DOHH2 (cell line): ENCODE data around the gene COL18A1.

ENCODE experiments used
- EZH2phosphoT487 ChIP-seq: fragments of 200-600 bp; sonication (generic); IDR thresholded peaks from 2 replicates; pipeline ENCODE4 v1.6.1; 2017; ENCODE audit warnings: borderline replicate concordance, mild to moderate bottlenecking, antibody characterized with exemption, low read length, moderate library complexity, mixed read lengths
- TF ChIP-seq, protein P1 (sequence below): fragments of 200-600 bp; sonication (generic); IDR thresholded peaks from one replicate; pipeline ENCODE4 v1.5.1; 2014; ENCODE audit warnings: antibody characterized with exemption, mild to moderate bottlenecking, low read depth, low read length; ENCODE audit not compliant: poor library complexity, severe bottlenecking

DNA sequence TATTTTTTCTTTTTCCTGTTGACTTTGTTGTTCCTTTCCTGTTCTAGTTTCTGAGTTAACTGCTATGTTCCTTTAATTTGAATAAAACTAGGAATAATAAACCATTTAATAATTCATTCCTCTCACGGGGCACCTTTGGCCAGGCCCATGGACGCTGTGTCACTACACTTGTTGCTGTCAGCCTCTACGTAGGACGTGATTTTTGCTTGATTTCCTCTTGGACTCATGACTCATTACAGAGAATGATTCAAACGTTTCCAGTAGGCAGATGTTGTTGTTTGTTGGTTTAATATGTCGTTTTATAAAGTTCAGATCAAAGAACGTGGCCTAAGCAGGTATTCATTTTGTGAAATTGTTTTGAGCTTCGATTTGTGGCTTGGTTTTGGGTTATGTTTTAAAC, 146.4 kb downstream of the COL18A1 start:
- TF ChIP-seq, protein P1, sequence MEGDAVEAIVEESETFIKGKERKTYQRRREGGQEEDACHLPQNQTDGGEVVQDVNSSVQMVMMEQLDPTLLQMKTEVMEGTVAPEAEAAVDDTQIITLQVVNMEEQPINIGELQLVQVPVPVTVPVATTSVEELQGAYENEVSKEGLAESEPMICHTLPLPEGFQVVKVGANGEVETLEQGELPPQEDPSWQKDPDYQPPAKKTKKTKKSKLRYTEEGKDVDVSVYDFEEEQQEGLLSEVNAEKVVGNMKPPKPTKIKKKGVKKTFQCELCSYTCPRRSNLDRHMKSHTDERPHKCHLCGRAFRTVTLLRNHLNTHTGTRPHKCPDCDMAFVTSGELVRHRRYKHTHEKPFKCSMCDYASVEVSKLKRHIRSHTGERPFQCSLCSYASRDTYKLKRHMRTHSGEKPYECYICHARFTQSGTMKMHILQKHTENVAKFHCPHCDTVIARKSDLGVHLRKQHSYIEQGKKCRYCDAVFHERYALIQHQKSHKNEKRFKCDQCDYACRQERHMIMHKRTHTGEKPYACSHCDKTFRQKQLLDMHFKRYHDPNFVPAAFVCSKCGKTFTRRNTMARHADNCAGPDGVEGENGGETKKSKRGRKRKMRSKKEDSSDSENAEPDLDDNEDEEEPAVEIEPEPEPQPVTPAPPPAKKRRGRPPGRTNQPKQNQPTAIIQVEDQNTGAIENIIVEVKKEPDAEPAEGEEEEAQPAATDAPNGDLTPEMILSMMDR: no peak
- no peak for TF ChIP-seq EZH2phosphoT487
